Loucy (cell line): ENCODE results near the gene LRRC37B.
"Not testable (repeated sequence)": the region's sequence is repeated elsewhere in the genome, so short reads cannot be mapped to it uniquely, and the experiment has no call there.

Experiments
- CTCF ChIP-seq: fragments of 200-600 bp; sonication (generic); conservative IDR thresholded peaks from 2 replicates; pipeline ENCODE4 v1.5.1; 2014; ENCODE audit warnings: mild to moderate bottlenecking, antibody characterized with exemption, low read length
- EZH2phosphoT487 ChIP-seq: fragments of 200-600 bp; IDR thresholded peaks from 2 replicates; pipeline ENCODE4 v1.6.1; 2018; ENCODE audit warnings: antibody characterized with exemption, mild to moderate bottlenecking, moderate library complexity, borderline replicate concordance

- TF ChIP-seq CTCF, EZH2phosphoT487: not testable (repeated sequence)
These were observed 64.8 kb downstream of the LRRC37B start for GRCh38 chr17:32071961-32072360.
